GM23338 (cell line): ENCODE results near the gene RIOK2. TPM values are rescaled to one million over a fixed set of nuclear protein-coding genes. Genes with fewer than 3 reads are reported as not detected.
A peak's percentile ranks its signal among the peaks of the same experiment; 100 is the strongest.

Source experiments
- ATAC-seq: fragments of 200-7000 bp; cut with Tn5 transposase; 3 replicates; pipeline ENCODE4 v1.9.1; 2020
- DNase-seq: peaks from one replicate; pipeline ENCODE4 v3.0.0-alpha.2; 2015; ENCODE audit warnings: low spot score
- H2AFZ ChIP-seq: fragments of 200-600 bp; sonication (generic); 2 replicates; pipeline ENCODE4 v1.8.0; 2016; ENCODE audit warnings: antibody characterized with exemption, mild to moderate bottlenecking, moderate library complexity
- H3F3A ChIP-seq: fragments of 200-600 bp; sonication (generic); replicated peaks from 2 replicates; pipeline ENCODE4 v1.8.0; 2017; ENCODE audit warnings: antibody characterized with exemption, mixed run types, low read depth
- H3K27ac ChIP-seq: fragments of 200-600 bp; sonication (generic); 2 replicates; pipeline ENCODE4 v1.6.1; 2016; ENCODE audit warnings: low read depth
- H3K27me3 ChIP-seq: fragments of 200-600 bp; sonication (generic); 2 replicates; pipeline ENCODE4 v1.8.0; 2016; ENCODE audit warnings: mild to moderate bottlenecking, mixed run types, moderate library complexity; ENCODE audit not compliant: insufficient read depth
- H3K36me3 ChIP-seq: fragments of 200-600 bp; sonication (generic); 2 replicates; pipeline ENCODE4 v1.8.0; 2016; ENCODE audit warnings: mild to moderate bottlenecking; ENCODE audit not compliant: insufficient read depth
- H3K4me1 ChIP-seq: fragments of 200-600 bp; sonication (generic); 2 replicates; pipeline ENCODE4 v1.8.0; 2016; ENCODE audit warnings: mild to moderate bottlenecking, moderate library complexity; ENCODE audit not compliant: insufficient read depth
- H3K4me2 ChIP-seq: fragments of 200-600 bp; sonication (generic); 2 replicates; pipeline ENCODE4 v1.7.1; 2017; ENCODE audit warnings: mixed run types
- H3K4me3 ChIP-seq: fragments of 200-600 bp; sonication (generic); 2 replicates; pipeline ENCODE4 v1.6.1; 2016; ENCODE audit warnings: mixed run types
- H3K79me2 ChIP-seq: fragments of 200-600 bp; sonication (generic); replicated peaks from 2 replicates; pipeline ENCODE4 v1.8.0; 2017; ENCODE audit warnings: mild to moderate bottlenecking; ENCODE audit not compliant: insufficient read depth
- H3K9me2 ChIP-seq: fragments of 200-600 bp; sonication (generic); 2 replicates; pipeline ENCODE4 v1.8.0; 2017; ENCODE audit not compliant: insufficient read depth
- H4K20me1 ChIP-seq: fragments of 200-600 bp; sonication (generic); replicated peaks from 2 replicates; pipeline ENCODE4 v1.8.0; 2017; ENCODE audit warnings: mild to moderate bottlenecking; ENCODE audit not compliant: insufficient read depth
- H3K27ac Mint-ChIP-seq: 2 replicates; pipeline ENCODE4 v1.8.0; 2020; ENCODE audit warnings: inconsistent platforms, mild to moderate bottlenecking, moderate library complexity, mixed read lengths
- H3K27me3 Mint-ChIP-seq: 3 replicates; pipeline ENCODE4 v1.8.0; 2022; ENCODE audit warnings: low read depth, mild to moderate bottlenecking, moderate library complexity, mixed read lengths, inconsistent platforms; ENCODE audit not compliant: insufficient read depth, poor library complexity
- H3K36me3 Mint-ChIP-seq: 3 replicates; pipeline ENCODE4 v1.8.0; 2021; ENCODE audit warnings: low read depth, mild to moderate bottlenecking, inconsistent platforms, moderate library complexity, mixed read lengths
- H3K4me1 Mint-ChIP-seq: 3 replicates; pipeline ENCODE4 v1.8.0; 2020; ENCODE audit warnings: mild to moderate bottlenecking, inconsistent platforms, mixed read lengths
- H3K4me3 Mint-ChIP-seq: 3 replicates; pipeline ENCODE4 v1.8.0; 2021; ENCODE audit warnings: moderate library complexity, mild to moderate bottlenecking, inconsistent platforms, mixed read lengths
- H3K9me3 Mint-ChIP-seq: 3 replicates; pipeline ENCODE4 v1.8.0; 2020; ENCODE audit warnings: moderate library complexity, mild to moderate bottlenecking, inconsistent platforms, mixed read lengths
- CTCF ChIP-seq, 2 experiments: fragments of 200-600 bp in 1 of 2; sonication (generic) in 1 of 2; conservative IDR thresholded peaks; 2 replicates each; pipeline versions ENCODE4 v1.5.1 to v1.6.1; 2016 to 2017; ENCODE audit warnings: antibody characterized with exemption in 2 of 2, low read depth in 2 of 2, mild to moderate bottlenecking in 2 of 2, moderate library complexity in 1 of 2
- ETS1 ChIP-seq: IDR thresholded peaks from 2 replicates; pipeline ENCODE4 v1.6.1; 2016; ENCODE audit warnings: antibody characterized with exemption
- EZH2 ChIP-seq: fragments of 200-600 bp; sonication (generic); IDR thresholded peaks from one replicate; pipeline ENCODE4 v1.8.0; 2017; ENCODE audit warnings: antibody characterized with exemption, mild to moderate bottlenecking, low read depth; ENCODE audit not compliant: unreplicated experiment
- EZH2phosphoT487 ChIP-seq: fragments of 200-600 bp; sonication (generic); IDR thresholded peaks from one replicate; pipeline ENCODE4 v1.8.1; 2018; ENCODE audit warnings: antibody characterized with exemption; ENCODE audit not compliant: unreplicated experiment
- POLR2AphosphoS5 ChIP-seq: IDR thresholded peaks from 2 replicates; pipeline ENCODE4 v1.6.1; 2016; ENCODE audit warnings: antibody characterized with exemption, low read depth
- ZNF462 ChIP-seq: fragments of 250-450 bp; sonication (Bioruptor Pico); IDR thresholded peaks from 2 replicates; pipeline ENCODE4 v1.5.0; 2020; ENCODE audit warnings: mild to moderate bottlenecking, moderate library complexity
- polyA plus RNA-seq: library from polyadenylated mRNA; unstranded; fragments of >200 nt; fragmentation: Nextera tagmentation; extraction: Ambion mirVana; gene quantifications from 2 replicates; pipeline ENCODE4 v1.2.1, GENCODE V29; 2016
- total RNA-seq: library from RNA; depleted of rRNA; stranded (reverse); fragments of >200 nt; shearing (Covaris generic); gene quantifications from 2 replicates; pipeline ENCODE4 v1.2.3, GENCODE V29; 2014

The RIOK2 gene
- total and polyA plus RNA-seq, 2 experiments from 2014 or later, result 22.9 to 47.6 TPM

GRCh38 chr5:97143704-97144103, 39.3 kb downstream of the RIOK2 start (continued):
- TF ChIP-seq ZNF462 (CRISPR knock-in tag) (no peak), ETS1 (no peak), EZH2 (no peak), EZH2phosphoT487 (no peak)

- Histone ChIP-seq H3K27me3 (no peaks in the 10 kb centered on the region), H2AFZ (no peak within 1 kb of the TSS; the same call in 1 of the 2 replicates), H3K9me2 (no peaks in the 10 kb centered on the region), H3F3A (no peaks in the 10 kb centered on the region), H3K4me1 (peaks cover 15% of the 10 kb centered on the region), H3K27ac (no peak within 1 kb of the TSS), H3K79me2 (no peaks in the 10 kb centered on the region), H4K20me1 (no peaks in the 10 kb centered on the region), H3K36me3 (no peaks in the 10 kb centered on the region), H3K4me2 (no peak within 1 kb of the TSS), H3K4me3 (no peak within 1 kb of the TSS)
- H3K9me3 Mint-ChIP-seq, result no peaks in the 10 kb centered on the region
- TF ChIP-seq POLR2AphosphoS5 (no peak), CTCF (conservative IDR thresholded peaks at IDR 0.05; ENCODE audit: low read depth in 2 of 2) (peak; percentile 76 to 79), ETS1 (no peak)
- ATAC-seq, result peak; percentile 97
- no peak within 1 kb of the TSS for H3K4me3 Mint-ChIP-seq
- peak; percentile 89 for DNase-seq
- H3K4me1 Mint-ChIP-seq, result peaks cover 27% of the 10 kb centered on the region
- H3K36me3 Mint-ChIP-seq, result no peaks in the 10 kb centered on the region
- peaks cover 2% of the 10 kb centered on the region for H3K27me3 Mint-ChIP-seq
- no peak within 1 kb of the TSS for H3K27ac Mint-ChIP-seq
These were observed 40.4 kb downstream of the RIOK2 start, which contains the start of gene LIX1 for GRCh38 chr5:97142521-97143254. Gene LIX1 (minus strand): TSS chr5:97142611. CDS start chr5:97142576, 35 bp downstream.
